Measurements from ENCODE around the gene PPP1R12C. TPM values are rescaled to one million over a fixed set of nuclear protein-coding genes. Genes with fewer than 3 reads are reported as not detected.

PPP1R12C gene
- total RNA-seq, 1 experiment from 2014 or later, result 158 TPM

- peaks cover 3% of the 10 kb centered on the region for H3K36me3 ChIP-seq (ENCODE audit: control insufficient read depth, insufficient read depth, low read length)
- H3K9me3 ChIP-seq (ENCODE audit: control insufficient read depth, insufficient read depth, low read depth, low read length), result no peaks in the 10 kb centered on the region
- DNase-seq (ENCODE audit: low read depth, low spot score) (no peak), ATAC-seq (no peak)
- ChIA-PET POLR2A (no interaction called here), CTCF (no interaction called here)
- in situ Hi-C loops (cut with HindIII; ENCODE audit: low pct_unique_long_range_greater_than_20kb, low sequenced_read_pairs) (no loop called here), intact Hi-C loops (cut with micrococcal nuclease; ENCODE audit: unreplicated experiment) (no loop called here)
- TF ChIP-seq POLR2AphosphoS5 (IDR thresholded peaks at IDR 0.05; ENCODE audit: low read depth, low read length), result no peak
- no TSS peak for BruUV-seq (replicated peaks)
- no peak overlapping the region for H3K27ac ChIP-seq (ENCODE audit: low read length)
- no peaks in the 10 kb centered on the region for H3K4me1 ChIP-seq (ENCODE audit: control insufficient read depth, insufficient read depth, low read length)
- no peaks in the 10 kb centered on the region for H3K27me3 ChIP-seq (ENCODE audit: control insufficient read depth, insufficient read depth, low read length)
- H3K4me3 ChIP-seq (ENCODE audit: low read depth in 2 of 2, low read length in 2 of 2), result no peak overlapping the region
Observed at GRCh38 chr19:55053735-55054134, 63.7 kb downstream of the PPP1R12C start.

GRCh38 chr19:55050749-55051532 lies 66.5 kb downstream of the PPP1R12C start:
- BruUV-seq (replicated peaks), result no TSS peak
- no peaks in the 10 kb centered on the region for H3K27me3 ChIP-seq (ENCODE audit: control insufficient read depth, insufficient read depth, low read length)
- H3K4me3 ChIP-seq (ENCODE audit: low read depth in 2 of 2, low read length in 2 of 2), result no peak overlapping the region
- POLR2A ChIA-PET, result interaction anchor here (0.7 kb wide), 1 partner anchor 852 kb away, joined by 5 read pairs; no protein-coding TSS in a partner anchor
- DNase-seq (ENCODE audit: low read depth, low spot score) (no peak), ATAC-seq (no peak)
- no peaks in the 10 kb centered on the region for H3K4me1 ChIP-seq (ENCODE audit: control insufficient read depth, insufficient read depth, low read length)
- in situ Hi-C loops (cut with HindIII; ENCODE audit: low pct_unique_long_range_greater_than_20kb, low sequenced_read_pairs), result no loop called here
- CTCF ChIA-PET, result no interaction called here
- no peaks in the 10 kb centered on the region for H3K9me3 ChIP-seq (ENCODE audit: control insufficient read depth, insufficient read depth, low read depth, low read length)
- H3K36me3 ChIP-seq (ENCODE audit: control insufficient read depth, insufficient read depth, low read length), result peaks cover 3% of the 10 kb centered on the region
- intact Hi-C loops (cut with micrococcal nuclease; ENCODE audit: unreplicated experiment), result no loop called here
- no peak overlapping the region for H3K27ac ChIP-seq (ENCODE audit: low read length)
- TF ChIP-seq TCF7L2 (IDR thresholded peaks at IDR 0.05; ENCODE audit: low read depth, low read length) (no peak), SIN3A (IDR thresholded peaks at IDR 0.05; ENCODE audit: borderline replicate concordance, insufficient read depth, low read depth, low read length) (no peak), CTCF (IDR thresholded peaks at IDR 0.05) (no peak), POLR2AphosphoS5 (IDR thresholded peaks at IDR 0.05; ENCODE audit: low read depth, low read length) (no peak), REST (IDR thresholded peaks at IDR 0.05; ENCODE audit: insufficient read depth in 1 of 2, low read depth in 2 of 2, low read length in 1 of 2) (no peak)

- H3K4me1 ChIP-seq (ENCODE audit: control insufficient read depth, insufficient read depth, low read length), result no peaks in the 10 kb centered on the region
- H3K4me3 ChIP-seq (ENCODE audit: low read depth in 2 of 2, low read length in 2 of 2), result no peak overlapping the region
- H3K27me3 ChIP-seq (ENCODE audit: control insufficient read depth, insufficient read depth, low read length), result no peaks in the 10 kb centered on the region
- H3K36me3 ChIP-seq (ENCODE audit: control insufficient read depth, insufficient read depth, low read length), result peaks cover 3% of the 10 kb centered on the region; the same call in 1 of the 2 replicates
- TF ChIP-seq TCF7L2 (IDR thresholded peaks at IDR 0.05; ENCODE audit: low read depth, low read length) (no peak), SIN3A (IDR thresholded peaks at IDR 0.05; ENCODE audit: borderline replicate concordance, insufficient read depth, low read depth, low read length) (no peak), REST (IDR thresholded peaks at IDR 0.05; ENCODE audit: insufficient read depth in 1 of 2, low read depth in 2 of 2, low read length in 1 of 2) (no peak), CTCF (IDR thresholded peaks at IDR 0.05) (no peak), POLR2AphosphoS5 (IDR thresholded peaks at IDR 0.05; ENCODE audit: low read depth, low read length) (no peak)
- in situ Hi-C loops (cut with HindIII; ENCODE audit: low pct_unique_long_range_greater_than_20kb, low sequenced_read_pairs), result no loop called here
- POLR2A ChIA-PET, result no interaction called here
- no peak overlapping the region for H3K27ac ChIP-seq (ENCODE audit: low read length)
- BruUV-seq (replicated peaks), result TSS peak; percentile 36
- no peaks in the 10 kb centered on the region for H3K9me3 ChIP-seq (ENCODE audit: control insufficient read depth, insufficient read depth, low read depth, low read length)
- intact Hi-C loops (cut with micrococcal nuclease; ENCODE audit: unreplicated experiment), result no loop called here
- ATAC-seq (no peak), DNase-seq (ENCODE audit: low read depth, low spot score) (no peak)
- CTCF ChIA-PET, result interaction anchor here (0.5 kb wide), 1 partner anchor 12 kb away, joined by 5 read pairs; no protein-coding TSS in a partner anchor
Observed at GRCh38 chr19:55048446-55048845, 69.0 kb downstream of the PPP1R12C start.
